22Rv1 (cell line): Measurements from ENCODE around the gene USF3.

Experiments used
- CTCF ChIP-seq: fragments of 450-650 bp; IDR thresholded peaks from 2 replicates; pipeline ENCODE4 v1.5.1; 2017; ENCODE audit warnings: mild to moderate bottlenecking
- ZFX ChIP-seq: fragments of 450-650 bp; IDR thresholded peaks from 2 replicates; pipeline ENCODE4 v1.6.1; 2017; ENCODE audit warnings: antibody characterized with exemption, borderline replicate concordance

GRCh38 chr3:113660458-113660857, 36.0 kb downstream of the USF3 start:
- TF ChIP-seq CTCF, result no peak
- TF ChIP-seq ZFX, result no peak
